HEK293T (cell line): ENCODE data around the gene ZNF710.

ENCODE experiments used
- CTCF ChIA-PET: fragments of 350-600 bp; formaldehyde crosslinking; extraction: SDS; loops from one replicate; lab custom pipeline; 2021; ENCODE audit warnings: antibody characterized with exemption, inconsistent platforms; lab: Yijun Ruan, JAX
- POLR2A ChIA-PET: fragments of 350-600 bp; formaldehyde crosslinking; extraction: SDS; loops from one replicate; lab custom pipeline; 2020; ENCODE audit warnings: antibody characterized with exemption, inconsistent platforms; lab: Yijun Ruan, JAX
- DNase-seq: peaks from one replicate; pipeline ENCODE4 v3.0.0; 2012; ENCODE audit warnings: mixed read lengths; ENCODE audit errors: extremely low spot score
- ARNT ChIP-seq: fragments of 450-650 bp; IDR thresholded peaks from 2 replicates; pipeline ENCODE4 v1.6.1; 2017; ENCODE audit warnings: mild to moderate bottlenecking
- BHLHE40 ChIP-seq: fragments of 450-650 bp; IDR thresholded peaks from 2 replicates; pipeline ENCODE4 v1.6.1; 2016; ENCODE audit warnings: mild to moderate bottlenecking, moderate library complexity, borderline replicate concordance
- CTBP1 ChIP-seq: fragments of 450-650 bp; IDR thresholded peaks from 2 replicates; pipeline ENCODE4 v1.6.1; 2016; ENCODE audit warnings: borderline replicate concordance
- ELF4 ChIP-seq: fragments of 450-650 bp; IDR thresholded peaks from 2 replicates; pipeline ENCODE4 v1.6.1; 2017; ENCODE audit warnings: antibody characterized with exemption
- FOXA1 ChIP-seq: fragments of 450-650 bp; IDR thresholded peaks from 2 replicates; pipeline ENCODE4 v1.6.1; 2016; ENCODE audit warnings: mild to moderate bottlenecking
- FOXK2 ChIP-seq: fragments of 450-650 bp; IDR thresholded peaks from 2 replicates; pipeline ENCODE4 v1.6.1; 2016; ENCODE audit warnings: mild to moderate bottlenecking
- FOXM1 ChIP-seq: fragments of 450-650 bp; IDR thresholded peaks from 2 replicates; pipeline ENCODE4 v1.6.1; 2017; ENCODE audit warnings: mild to moderate bottlenecking, borderline replicate concordance
- HDGF ChIP-seq: fragments of 450-650 bp; IDR thresholded peaks from 2 replicates; pipeline ENCODE4 v1.6.1; 2017; ENCODE audit warnings: antibody characterized with exemption, borderline replicate concordance
- L3MBTL2 ChIP-seq: fragments of 450-650 bp; conservative IDR thresholded peaks from 2 replicates; pipeline ENCODE4 v1.6.1; 2016; ENCODE audit warnings: mild to moderate bottlenecking
- LEF1 ChIP-seq: fragments of 450-650 bp; IDR thresholded peaks from 2 replicates; pipeline ENCODE4 v1.6.1; 2017; ENCODE audit warnings: mild to moderate bottlenecking, borderline replicate concordance
- NFRKB ChIP-seq: fragments of 450-650 bp; IDR thresholded peaks from 2 replicates; pipeline ENCODE4 v1.6.1; 2016; ENCODE audit warnings: mild to moderate bottlenecking, moderate library complexity
- PKNOX1 ChIP-seq: fragments of 450-650 bp; IDR thresholded peaks from 2 replicates; pipeline ENCODE4 v1.6.1; 2016
- SP1 ChIP-seq: fragments of 450-650 bp; IDR thresholded peaks from 2 replicates; pipeline ENCODE4 v1.6.1; 2017
- SUZ12 ChIP-seq: fragments of 450-650 bp; IDR thresholded peaks from 2 replicates; pipeline ENCODE4 v1.6.1; 2016; ENCODE audit warnings: mild to moderate bottlenecking
- TARDBP ChIP-seq: fragments of 450-650 bp; IDR thresholded peaks from 2 replicates; pipeline ENCODE4 v1.6.1; 2016
- ZNF384 ChIP-seq: fragments of 450-650 bp; IDR thresholded peaks from 2 replicates; pipeline ENCODE4 v1.6.1; 2016

The ZNF710 gene

GRCh38 chr15:90060797-90061196, 59.7 kb downstream of the ZNF710 start:
- ChIA-PET CTCF (no interaction called here), POLR2A (no interaction called here)
- no peak for DNase-seq
- TF ChIP-seq L3MBTL2 (no peak), HDGF (no peak), ELF4 (no peak), FOXM1 (no peak), TARDBP (no peak), FOXK2 (no peak), BHLHE40 (no peak), SP1 (no peak), NFRKB (no peak), PKNOX1 (no peak), ARNT (no peak), CTBP1 (no peak), ZNF384 (no peak), SUZ12 (no peak), LEF1 (no peak), FOXA1 (no peak)

- CTCF ChIA-PET, result interaction anchor here (0.6 to 1.0 kb wide), 2 partner anchors 17 to 69 kb away, joined by 3 to 4 read pairs; no protein-coding TSS in a partner anchor
- TF ChIP-seq SUZ12 (no peak), ZNF384 (no peak), FOXK2 (no peak), NFRKB (no peak), ARNT (no peak), FOXM1 (no peak), ELF4 (no peak), L3MBTL2 (no peak), SP1 (no peak), BHLHE40 (no peak), FOXA1 (no peak), PKNOX1 (no peak), CTBP1 (no peak), TARDBP (no peak), HDGF (no peak), LEF1 (no peak)
- POLR2A ChIA-PET, result no interaction called here
- no peak for DNase-seq
Measured at GRCh38 chr15:90062023-90062442, 60.9 kb downstream of the ZNF710 start.

- POLR2A ChIA-PET, result no interaction called here
- CTCF ChIA-PET, result interaction anchor here (0.6 to 1.0 kb wide), 2 partner anchors 17 to 69 kb away, joined by 3 to 4 read pairs; no protein-coding TSS in a partner anchor
- TF ChIP-seq NFRKB, result no peak
- no peak for TF ChIP-seq CTBP1
- no peak for TF ChIP-seq SP1
- TF ChIP-seq FOXA1, result no peak
- no peak for TF ChIP-seq SUZ12
- TF ChIP-seq ARNT, result no peak
- no peak for TF ChIP-seq HDGF
- no peak for TF ChIP-seq TARDBP
- no peak for TF ChIP-seq L3MBTL2
- TF ChIP-seq FOXK2, result no peak
- TF ChIP-seq ELF4, result no peak
- TF ChIP-seq BHLHE40, result no peak
- TF ChIP-seq PKNOX1, result no peak
- no peak for TF ChIP-seq ZNF384
- no peak for TF ChIP-seq FOXM1
- no peak for TF ChIP-seq LEF1
- no peak for DNase-seq
Measured at GRCh38 chr15:90062462-90062932, 61.4 kb downstream of the ZNF710 start.

- TF ChIP-seq FOXK2 (no peak), ZNF384 (no peak), FOXM1 (no peak), SP1 (no peak), SUZ12 (no peak), FOXA1 (no peak), PKNOX1 (no peak), TARDBP (no peak), L3MBTL2 (no peak), LEF1 (no peak), ARNT (no peak), CTBP1 (no peak), HDGF (no peak), ELF4 (no peak), BHLHE40 (no peak), NFRKB (no peak)
- no peak for DNase-seq
- ChIA-PET POLR2A (no interaction called here), CTCF (no interaction called here)
Measured at GRCh38 chr15:90062973-90063769, 62.0 kb downstream of the ZNF710 start.

GRCh38 chr15:90063770-90064247, 62.7 kb downstream of the ZNF710 start:
- ChIA-PET CTCF (no interaction called here), POLR2A (no interaction called here)
- TF ChIP-seq SP1 (no peak), ELF4 (no peak), ZNF384 (no peak), L3MBTL2 (no peak), FOXA1 (no peak), TARDBP (no peak), CTBP1 (no peak), FOXM1 (no peak), LEF1 (no peak), FOXK2 (no peak), HDGF (no peak), SUZ12 (no peak), ARNT (no peak), BHLHE40 (no peak), PKNOX1 (no peak), NFRKB (no peak)
- no peak for DNase-seq
